ENCODE measurements around the gene SPAG16.

DNA sequence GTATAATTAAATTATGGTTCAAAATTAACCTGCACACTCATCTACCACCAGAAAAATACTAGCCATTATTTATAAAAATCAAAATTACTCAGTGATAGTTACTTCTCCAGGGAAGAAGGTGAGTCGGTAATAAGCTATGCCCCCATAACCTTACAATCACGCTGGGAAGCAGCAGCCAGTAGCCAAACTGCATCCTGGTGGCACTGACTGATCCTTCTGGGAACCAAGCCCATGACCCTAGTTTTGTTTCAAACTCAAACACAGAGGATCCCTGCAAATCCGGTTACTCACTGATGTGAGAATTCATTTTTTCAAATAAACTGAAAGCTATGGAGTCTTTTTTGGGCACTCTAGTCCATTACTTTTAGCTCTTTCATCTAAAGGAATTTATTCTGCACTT, 1038.4 kb downstream of the SPAG16 start:
- TF ChIP-seq POLR2A (IDR thresholded peaks at IDR 0.05; ENCODE audit: insufficient read depth in 1 of 2, low read depth in 2 of 2, low read length in 2 of 2) (no peak), HNRNPK (IDR thresholded peaks at IDR 0.05; ENCODE audit: low read depth, low read length, poor library complexity, severe bottlenecking) (no peak), KLF15 (CRISPR knock-in tag; IDR thresholded peaks at IDR 0.05; ENCODE audit: borderline replicate concordance) (no peak), CBX1 (IDR thresholded peaks at IDR 0.05; ENCODE audit: low read depth) (no peak), ZNF12 (CRISPR knock-in tag; IDR thresholded peaks at IDR 0.05) (no peak), CENPX (CRISPR knock-in tag; IDR thresholded peaks at IDR 0.05) (no peak), ERF (CRISPR knock-in tag; IDR thresholded peaks at IDR 0.05) (no peak), ZNF775 (CRISPR knock-in tag; IDR thresholded peaks at IDR 0.05; ENCODE audit: borderline replicate concordance) (no peak), ZNF180 (CRISPR knock-in tag; IDR thresholded peaks at IDR 0.05; ENCODE audit: borderline replicate concordance, low read depth) (no peak), SMAD3 (CRISPR knock-in tag; IDR thresholded peaks at IDR 0.05) (no peak), YY1 (IDR thresholded peaks at IDR 0.05; ENCODE audit: insufficient read depth, insufficient replicate concordance, low read depth, low read length) (no peak)
- TF ChIP-seq, protein P1, sequence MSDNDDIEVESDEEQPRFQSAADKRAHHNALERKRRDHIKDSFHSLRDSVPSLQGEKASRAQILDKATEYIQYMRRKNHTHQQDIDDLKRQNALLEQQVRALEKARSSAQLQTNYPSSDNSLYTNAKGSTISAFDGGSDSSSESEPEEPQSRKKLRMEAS (IDR thresholded peaks at IDR 0.05) = no peak
- TF ChIP-seq, protein P2, sequence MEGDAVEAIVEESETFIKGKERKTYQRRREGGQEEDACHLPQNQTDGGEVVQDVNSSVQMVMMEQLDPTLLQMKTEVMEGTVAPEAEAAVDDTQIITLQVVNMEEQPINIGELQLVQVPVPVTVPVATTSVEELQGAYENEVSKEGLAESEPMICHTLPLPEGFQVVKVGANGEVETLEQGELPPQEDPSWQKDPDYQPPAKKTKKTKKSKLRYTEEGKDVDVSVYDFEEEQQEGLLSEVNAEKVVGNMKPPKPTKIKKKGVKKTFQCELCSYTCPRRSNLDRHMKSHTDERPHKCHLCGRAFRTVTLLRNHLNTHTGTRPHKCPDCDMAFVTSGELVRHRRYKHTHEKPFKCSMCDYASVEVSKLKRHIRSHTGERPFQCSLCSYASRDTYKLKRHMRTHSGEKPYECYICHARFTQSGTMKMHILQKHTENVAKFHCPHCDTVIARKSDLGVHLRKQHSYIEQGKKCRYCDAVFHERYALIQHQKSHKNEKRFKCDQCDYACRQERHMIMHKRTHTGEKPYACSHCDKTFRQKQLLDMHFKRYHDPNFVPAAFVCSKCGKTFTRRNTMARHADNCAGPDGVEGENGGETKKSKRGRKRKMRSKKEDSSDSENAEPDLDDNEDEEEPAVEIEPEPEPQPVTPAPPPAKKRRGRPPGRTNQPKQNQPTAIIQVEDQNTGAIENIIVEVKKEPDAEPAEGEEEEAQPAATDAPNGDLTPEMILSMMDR (CRISPR knock-in tag; IDR thresholded peaks at IDR 0.05) = no peak
- TF ChIP-seq, protein P3, sequence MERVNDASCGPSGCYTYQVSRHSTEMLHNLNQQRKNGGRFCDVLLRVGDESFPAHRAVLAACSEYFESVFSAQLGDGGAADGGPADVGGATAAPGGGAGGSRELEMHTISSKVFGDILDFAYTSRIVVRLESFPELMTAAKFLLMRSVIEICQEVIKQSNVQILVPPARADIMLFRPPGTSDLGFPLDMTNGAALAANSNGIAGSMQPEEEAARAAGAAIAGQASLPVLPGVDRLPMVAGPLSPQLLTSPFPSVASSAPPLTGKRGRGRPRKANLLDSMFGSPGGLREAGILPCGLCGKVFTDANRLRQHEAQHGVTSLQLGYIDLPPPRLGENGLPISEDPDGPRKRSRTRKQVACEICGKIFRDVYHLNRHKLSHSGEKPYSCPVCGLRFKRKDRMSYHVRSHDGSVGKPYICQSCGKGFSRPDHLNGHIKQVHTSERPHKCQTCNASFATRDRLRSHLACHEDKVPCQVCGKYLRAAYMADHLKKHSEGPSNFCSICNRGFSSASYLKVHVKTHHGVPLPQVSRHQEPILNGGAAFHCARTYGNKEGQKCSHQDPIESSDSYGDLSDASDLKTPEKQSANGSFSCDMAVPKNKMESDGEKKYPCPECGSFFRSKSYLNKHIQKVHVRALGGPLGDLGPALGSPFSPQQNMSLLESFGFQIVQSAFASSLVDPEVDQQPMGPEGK (CRISPR knock-in tag; IDR thresholded peaks at IDR 0.05) = no peak
